HG02938 (cell line): ENCODE results near the gene SPEF1.
"Not testable (repeated sequence)": the region's sequence is repeated elsewhere in the genome, so short reads cannot be mapped to it uniquely, and the experiment has no call there.

ENCODE experiments used
- ATAC-seq: cut with Tn5 transposase; IDR thresholded peaks from one replicate; pipeline ENCODE4 v1.9.1; 2021; ENCODE audit warnings: mild to moderate bottlenecking, moderate library complexity; ENCODE audit not compliant: unreplicated experiment

SPEF1 gene

GRCh38 chr20:3781153-3781910, at the start of gene SPEF1:
Gene SPEF1, minus strand, starts transcription at chr20:3781448. Its CDS starts 161 bp downstream, at chr20:3781287.
- peak; percentile 39 for ATAC-seq

GRCh38 chr20:3829891-3830290, 48.6 kb upstream of the SPEF1 start:
- ATAC-seq, result not testable (repeated sequence)

GRCh38 chr20:3828798-3829197, 47.5 kb upstream of the SPEF1 start:
- no peak for ATAC-seq

- no peak for ATAC-seq
Measured at GRCh38 chr20:3826420-3826819, 45.2 kb upstream of the SPEF1 start.

DNA sequence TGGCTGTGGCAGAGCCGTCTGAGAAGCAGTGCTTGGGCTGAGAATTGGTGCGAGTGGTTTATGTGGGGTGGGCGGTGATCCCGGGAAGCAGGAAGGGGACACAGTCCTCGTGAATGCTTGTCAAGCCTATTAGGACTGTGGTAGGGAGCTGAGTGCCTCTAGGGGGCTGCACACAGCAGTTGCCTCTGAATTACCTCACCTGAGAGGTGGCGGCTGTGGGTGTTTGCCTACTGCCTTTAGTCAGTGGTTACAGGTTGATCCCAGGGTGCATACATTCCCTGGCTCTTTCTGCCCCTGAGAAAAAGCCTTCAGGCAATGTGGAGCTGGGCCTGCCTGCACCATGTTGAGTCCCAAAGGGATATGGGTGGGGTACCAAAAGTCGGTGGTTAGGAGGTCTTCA, 44.3 kb upstream of the SPEF1 start:
- ATAC-seq, result no peak

DNA sequence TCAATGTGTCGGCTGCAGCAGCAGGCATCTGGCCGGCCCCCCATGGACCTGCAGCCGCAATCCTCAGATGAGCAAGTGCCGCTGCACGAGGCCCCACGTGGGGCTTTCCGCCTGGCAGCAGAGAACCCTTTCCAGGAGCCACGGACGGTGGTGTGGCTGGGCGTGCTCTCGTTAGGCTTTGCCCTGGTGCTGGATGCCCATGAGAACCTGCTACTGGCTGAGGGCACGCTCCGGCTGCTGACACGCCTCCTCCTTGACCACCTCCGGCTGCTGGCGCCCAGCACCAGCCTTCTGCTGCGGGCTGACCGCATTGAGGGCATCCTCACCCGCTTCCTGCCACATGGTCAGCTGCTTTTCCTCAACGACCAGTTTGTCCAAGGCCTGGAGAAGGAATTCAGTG, 42.6 kb upstream of the SPEF1 start:
- ATAC-seq, result no peak

DNA sequence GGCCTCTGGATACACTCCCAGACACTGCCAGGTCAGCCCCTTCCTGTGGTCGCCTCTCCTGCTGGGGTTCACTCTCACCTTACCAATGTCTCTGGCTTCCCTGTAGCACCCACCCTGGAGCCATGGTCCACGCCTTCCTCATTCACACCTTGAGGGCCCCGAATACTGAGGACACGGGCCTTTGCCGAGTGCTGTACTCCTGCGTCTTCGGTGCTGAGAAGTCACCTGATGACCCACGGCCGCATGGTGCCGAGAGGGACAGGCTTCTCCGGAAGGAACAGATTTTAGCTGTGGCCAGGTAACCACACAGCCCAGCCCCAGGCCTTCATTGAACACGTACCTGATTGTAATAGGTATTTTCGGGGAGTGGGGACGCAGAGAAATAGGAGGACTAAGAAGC, 40.7 kb upstream of the SPEF1 start:
- no peak for ATAC-seq

GRCh38 chr20:3820901-3821727, 39.9 kb upstream of the SPEF1 start:
- ATAC-seq, result no peak

GRCh38 chr20:3820048-3820900, 39.0 kb upstream of the SPEF1 start, which contains the start of gene AP5S1:
Gene AP5S1, plus strand, starts transcription at chr20:3820547. Its CDS starts 1,571 bp downstream, at chr20:3822118.
- peak; percentile 70 for ATAC-seq

GRCh38 chr20:3819411-3820047, 38.3 kb upstream of the SPEF1 start:
- ATAC-seq, result no peak

DNA sequence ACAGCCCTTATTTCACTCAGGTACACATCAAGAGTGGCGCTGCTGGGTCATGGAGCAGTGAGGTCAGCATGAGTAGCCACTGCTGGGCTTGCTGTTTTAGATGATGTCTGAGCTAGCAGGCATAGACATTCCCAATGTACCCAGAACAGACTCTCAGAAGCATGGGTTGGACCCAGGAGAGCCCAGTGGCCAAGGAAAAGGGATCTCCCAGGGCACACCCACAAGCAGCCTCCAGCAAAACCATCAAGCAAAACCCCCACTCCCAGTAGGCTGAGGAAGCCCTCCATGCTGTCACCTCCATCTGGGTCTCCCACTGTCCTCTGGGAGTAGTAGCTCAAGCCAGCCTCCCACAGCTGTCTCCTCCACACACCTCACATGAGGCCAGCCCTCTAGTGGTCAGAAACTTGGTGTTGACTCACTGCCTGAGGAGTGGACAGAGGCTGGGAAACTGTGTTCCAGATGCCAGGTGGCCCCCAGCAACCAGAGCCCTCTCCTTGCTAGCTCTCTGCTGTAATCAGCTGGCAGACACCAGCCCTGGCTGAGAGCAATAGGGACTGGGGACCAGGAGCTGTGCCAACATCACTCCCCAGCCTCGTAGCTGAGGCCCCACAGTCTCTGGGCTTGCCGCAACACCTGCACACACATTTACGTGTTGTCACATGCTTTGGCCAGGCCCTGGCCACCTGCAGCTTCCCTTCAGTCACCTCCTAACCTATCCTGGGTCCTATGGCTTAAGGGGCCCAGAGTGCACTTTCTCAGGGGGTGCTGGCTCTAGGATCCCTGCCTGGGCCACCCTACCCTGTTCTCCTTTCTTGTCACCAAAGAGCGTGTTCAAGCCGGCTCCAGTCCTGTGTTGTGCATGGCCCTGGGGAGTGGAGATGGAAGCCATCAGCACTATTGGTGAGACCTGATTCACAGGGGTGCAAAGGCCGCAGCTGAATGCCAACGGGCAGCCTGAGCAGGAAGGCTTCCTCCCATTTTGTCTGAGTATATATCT, 37.2 kb upstream of the SPEF1 start:
- no peak for ATAC-seq

DNA sequence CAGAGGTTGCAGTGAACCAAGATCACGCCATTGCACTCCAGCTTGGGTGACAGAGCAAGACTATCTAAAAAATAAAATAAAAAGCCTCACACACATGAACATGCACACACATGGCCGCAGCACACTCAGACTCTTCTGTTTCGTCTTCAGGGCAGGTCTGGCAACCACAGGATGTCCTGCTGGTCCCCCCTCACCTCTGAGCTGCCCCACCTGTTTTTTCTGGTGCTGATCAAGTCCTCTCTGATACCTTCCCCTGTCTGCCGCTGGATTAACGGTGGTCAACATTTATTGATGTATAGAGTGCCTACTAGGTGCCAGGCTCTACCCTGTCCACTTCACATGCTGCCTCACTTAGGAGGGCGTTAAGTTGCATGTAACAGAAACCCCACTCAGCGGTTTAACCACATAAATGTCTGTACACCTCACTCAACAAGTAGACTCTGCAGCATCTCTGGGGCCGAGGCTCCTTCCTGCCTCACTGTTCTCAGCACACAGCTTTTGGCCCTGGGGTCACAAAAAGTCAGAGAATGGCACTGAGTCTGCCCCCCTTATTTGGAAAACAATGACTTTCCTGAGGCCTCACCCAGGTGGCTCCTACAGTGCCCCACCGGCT, 34.6 kb upstream of the SPEF1 start:
- no peak for ATAC-seq

DNA sequence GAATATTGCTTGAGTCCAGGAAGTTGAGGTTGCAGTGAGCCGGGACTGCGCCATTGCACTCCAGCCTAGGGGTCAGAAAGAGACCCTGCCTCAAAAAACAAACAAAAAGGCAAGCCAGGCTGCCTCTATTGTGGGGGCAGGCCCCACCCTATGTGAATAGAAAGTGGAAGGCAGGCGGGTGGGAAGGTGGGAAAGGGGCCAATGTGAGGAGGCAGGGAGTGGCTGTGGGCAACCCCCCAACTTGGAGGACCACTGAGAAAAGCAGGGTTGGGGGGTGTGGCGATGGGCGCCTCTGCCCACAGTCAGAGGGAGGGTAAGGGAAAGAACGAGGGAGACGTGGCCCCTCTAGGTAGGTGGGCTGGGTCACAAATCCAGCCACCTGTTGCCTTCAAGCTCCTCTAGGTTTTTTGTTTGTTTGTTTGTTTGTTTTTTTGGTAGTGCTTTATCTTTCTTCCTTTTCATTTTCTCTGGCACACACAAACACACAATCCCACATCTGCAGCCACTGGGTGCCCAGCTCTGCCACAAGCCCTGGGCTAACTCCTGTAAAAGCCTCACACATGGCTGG, 33.8 kb upstream of the SPEF1 start:
- no peak for ATAC-seq

DNA sequence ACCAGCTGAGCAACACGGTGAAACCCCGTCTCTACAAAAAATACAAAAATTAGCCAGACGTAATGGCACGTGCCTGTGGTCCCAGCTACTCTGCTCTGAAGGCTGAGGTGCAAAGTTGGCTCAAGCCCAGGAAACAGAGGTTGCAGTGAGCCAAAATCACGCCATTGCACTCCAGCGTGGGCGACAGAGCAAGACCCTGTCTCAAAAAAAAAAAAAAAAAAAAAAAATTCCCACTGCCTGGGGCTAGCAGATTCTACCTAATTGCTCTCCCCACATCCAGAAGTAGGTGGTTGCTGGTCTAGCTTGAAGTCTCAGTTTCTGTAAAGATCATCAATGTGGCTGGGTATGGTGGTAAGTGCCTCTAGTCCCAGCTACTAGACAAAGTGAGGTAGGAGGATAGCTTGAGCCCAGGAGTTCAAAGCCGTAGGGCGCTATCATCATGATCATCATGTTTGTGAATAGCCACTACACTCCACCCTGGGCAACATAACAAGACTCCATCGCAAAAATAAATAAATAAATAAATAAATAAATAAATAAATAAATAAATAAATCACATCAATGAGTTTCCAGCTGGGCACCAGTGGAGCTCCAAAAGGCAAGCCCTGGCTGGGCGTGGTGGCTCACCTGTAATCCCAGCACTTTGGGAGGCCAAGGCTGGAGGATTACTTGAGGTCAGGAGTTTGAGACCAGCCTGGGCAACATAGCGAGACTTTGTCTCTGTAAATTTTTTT, 32.8 kb upstream of the SPEF1 start:
- ATAC-seq, result no peak

DNA sequence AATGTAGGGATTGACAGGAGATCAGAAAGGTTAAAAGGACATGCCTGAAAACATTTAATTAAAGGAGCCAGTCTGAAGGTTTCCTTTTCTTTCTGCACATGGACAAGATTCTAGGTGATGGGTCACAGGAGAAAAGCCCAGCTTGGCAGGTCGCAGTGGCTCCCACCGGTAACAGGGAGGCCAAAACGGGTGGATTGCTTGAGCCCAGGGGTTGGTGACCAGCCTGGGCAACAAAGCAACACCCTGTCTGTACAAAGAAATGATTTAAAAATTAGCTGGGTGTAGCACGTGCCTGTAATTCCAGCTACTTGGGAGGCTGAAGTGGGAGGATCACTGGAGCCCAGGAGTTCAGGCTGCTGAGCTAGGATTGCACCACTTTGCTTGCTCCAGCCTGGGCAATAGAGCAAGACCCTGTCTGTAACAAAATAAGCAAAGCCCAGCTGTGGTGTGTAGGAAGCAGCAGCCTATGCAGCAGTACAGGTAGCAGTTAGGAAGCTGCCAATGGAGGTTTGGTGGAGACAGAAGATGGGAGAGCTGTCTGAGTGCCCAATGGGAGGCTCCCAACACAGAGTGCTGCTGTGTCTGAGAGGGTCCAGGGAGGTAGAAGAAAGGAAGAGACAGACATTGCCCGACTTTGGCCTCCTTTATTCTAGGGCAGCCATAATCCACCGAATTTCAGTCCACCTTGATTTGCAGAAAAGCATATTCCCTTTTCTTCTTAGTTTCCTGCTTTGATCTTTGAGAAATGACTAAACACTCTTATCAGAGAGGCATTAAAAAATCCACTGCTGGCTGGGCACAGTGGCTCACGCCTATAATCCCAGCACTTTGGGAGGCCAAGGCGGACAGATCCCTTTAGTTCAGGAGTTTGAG, 32.0 kb upstream of the SPEF1 start:
- ATAC-seq, result no peak

DNA sequence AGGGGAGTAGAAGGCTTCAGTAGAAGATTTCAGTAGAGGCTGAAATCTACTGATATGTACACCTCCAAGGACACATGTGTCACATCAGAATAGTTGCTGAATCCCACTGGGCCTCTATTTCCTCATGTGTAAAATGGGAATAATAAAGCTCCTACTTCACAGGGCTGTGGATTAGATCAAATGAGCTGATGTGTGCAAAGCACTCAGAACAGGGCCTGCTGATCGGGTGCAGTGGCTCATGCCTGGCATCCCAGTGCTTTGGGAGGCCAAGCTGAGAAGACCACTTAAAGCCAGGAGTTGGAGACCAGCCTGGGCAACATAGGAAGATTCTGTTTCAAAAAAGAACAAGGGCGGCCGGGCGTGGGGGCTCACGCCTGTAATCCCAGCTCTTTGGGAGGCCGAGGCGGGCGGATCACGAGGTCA, 31.0 kb upstream of the SPEF1 start:
- no peak for ATAC-seq
